ENCODE measurements around the gene FBXO22.
A peak's percentile ranks its signal among the peaks of the same experiment; 100 is the strongest.

DNA sequence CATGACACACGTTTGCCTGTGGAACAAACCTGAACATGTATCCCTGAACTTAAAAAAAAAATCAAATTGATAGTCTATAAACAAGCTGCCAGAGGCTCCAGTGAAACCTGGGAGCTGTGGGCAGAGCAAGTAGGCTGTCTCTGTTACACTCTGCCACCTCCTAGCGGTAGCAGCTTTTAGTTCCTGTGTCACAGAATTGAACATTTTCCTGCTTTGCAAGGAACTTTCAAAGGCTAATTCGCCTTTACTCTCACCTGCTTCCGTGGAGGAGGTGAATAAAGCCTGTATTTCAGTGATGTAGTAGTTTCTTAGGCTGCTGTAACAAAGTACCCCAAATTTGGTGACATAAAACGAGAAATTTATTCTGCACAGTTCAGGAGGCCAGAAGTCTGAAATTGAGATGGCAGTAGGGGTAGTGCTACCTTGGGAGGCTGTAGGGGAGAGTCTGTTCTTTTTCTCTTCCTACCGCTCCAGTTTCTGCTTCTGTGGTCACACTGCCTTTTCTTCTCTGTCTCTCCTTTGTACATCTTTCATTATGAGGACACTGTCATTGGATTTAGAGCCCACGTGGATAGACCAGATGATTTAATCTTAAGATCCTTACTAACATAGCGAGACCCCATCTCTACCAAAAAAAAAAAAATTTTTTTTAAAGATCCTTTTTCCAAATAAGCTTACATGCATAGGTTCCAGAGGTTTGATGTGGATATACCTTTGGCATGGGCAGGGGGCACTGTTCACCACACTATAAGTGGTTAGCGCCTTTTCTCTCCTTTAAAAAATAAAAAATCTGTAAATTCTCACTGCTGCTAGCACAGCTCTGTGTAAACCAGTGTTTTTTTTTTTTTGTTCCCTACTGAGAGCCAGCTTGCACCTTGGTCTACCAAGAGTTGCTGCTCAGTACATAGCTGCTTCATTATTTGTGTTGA lies 25.3 kb downstream of the FBXO22 start:
- TF ChIP-seq, protein P1, sequence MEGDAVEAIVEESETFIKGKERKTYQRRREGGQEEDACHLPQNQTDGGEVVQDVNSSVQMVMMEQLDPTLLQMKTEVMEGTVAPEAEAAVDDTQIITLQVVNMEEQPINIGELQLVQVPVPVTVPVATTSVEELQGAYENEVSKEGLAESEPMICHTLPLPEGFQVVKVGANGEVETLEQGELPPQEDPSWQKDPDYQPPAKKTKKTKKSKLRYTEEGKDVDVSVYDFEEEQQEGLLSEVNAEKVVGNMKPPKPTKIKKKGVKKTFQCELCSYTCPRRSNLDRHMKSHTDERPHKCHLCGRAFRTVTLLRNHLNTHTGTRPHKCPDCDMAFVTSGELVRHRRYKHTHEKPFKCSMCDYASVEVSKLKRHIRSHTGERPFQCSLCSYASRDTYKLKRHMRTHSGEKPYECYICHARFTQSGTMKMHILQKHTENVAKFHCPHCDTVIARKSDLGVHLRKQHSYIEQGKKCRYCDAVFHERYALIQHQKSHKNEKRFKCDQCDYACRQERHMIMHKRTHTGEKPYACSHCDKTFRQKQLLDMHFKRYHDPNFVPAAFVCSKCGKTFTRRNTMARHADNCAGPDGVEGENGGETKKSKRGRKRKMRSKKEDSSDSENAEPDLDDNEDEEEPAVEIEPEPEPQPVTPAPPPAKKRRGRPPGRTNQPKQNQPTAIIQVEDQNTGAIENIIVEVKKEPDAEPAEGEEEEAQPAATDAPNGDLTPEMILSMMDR (conservative IDR thresholded peaks at IDR 0.05 in 1 of 2, IDR thresholded peaks at IDR 0.05 in 1 of 2; ENCODE audit: low read depth in 1 of 2, low read length in 2 of 2) = peak; percentile 29 to 58
- no peak for TF ChIP-seq EZH2 (IDR thresholded peaks at IDR 0.05; ENCODE audit: low read length, missing control alignments)
